Testis (tissue), 2 donors: ENCODE results near the gene RASD2.

Experiments used
- POLR2A ChIP-seq: fragments of 450-650 bp; IDR thresholded peaks from one replicate; pipeline ENCODE4 v1.6.1; 2017; ENCODE audit warnings: antibody characterized with exemption, mild to moderate bottlenecking, moderate library complexity
- TF ChIP-seq, protein P1 (sequence below), 3 experiments: fragments of 450-650 bp in 2 of 3; fragments of 200-600 bp in 1 of 3; sonication (generic) in 1 of 3; IDR thresholded peaks; one replicate each; pipeline ENCODE4 v1.5.1; 2016 to 2019; ENCODE audit warnings: antibody characterized with exemption in 3 of 3, mild to moderate bottlenecking in 2 of 3, moderate library complexity in 1 of 3

DNA sequence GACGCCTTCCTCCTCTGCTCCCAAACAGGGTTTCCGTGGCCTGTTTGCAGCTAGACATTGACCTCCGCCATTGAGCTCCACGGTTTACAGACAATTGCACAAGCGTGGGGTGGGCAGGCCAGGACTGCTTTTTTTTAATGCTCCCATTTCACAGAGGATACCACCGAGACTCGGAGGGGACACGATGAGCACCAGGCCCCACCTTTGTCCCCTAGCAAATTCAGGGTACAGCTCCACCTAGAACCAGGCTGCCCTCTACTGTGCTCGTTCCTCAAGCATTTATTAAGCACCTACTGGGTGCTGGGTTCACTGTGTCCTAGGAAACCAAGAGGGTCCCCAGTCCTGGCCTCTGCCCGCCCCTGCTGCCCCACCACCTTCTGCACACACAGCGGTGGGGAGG lies 12.2 kb downstream of the RASD2 start:
- TF ChIP-seq, protein P1, sequence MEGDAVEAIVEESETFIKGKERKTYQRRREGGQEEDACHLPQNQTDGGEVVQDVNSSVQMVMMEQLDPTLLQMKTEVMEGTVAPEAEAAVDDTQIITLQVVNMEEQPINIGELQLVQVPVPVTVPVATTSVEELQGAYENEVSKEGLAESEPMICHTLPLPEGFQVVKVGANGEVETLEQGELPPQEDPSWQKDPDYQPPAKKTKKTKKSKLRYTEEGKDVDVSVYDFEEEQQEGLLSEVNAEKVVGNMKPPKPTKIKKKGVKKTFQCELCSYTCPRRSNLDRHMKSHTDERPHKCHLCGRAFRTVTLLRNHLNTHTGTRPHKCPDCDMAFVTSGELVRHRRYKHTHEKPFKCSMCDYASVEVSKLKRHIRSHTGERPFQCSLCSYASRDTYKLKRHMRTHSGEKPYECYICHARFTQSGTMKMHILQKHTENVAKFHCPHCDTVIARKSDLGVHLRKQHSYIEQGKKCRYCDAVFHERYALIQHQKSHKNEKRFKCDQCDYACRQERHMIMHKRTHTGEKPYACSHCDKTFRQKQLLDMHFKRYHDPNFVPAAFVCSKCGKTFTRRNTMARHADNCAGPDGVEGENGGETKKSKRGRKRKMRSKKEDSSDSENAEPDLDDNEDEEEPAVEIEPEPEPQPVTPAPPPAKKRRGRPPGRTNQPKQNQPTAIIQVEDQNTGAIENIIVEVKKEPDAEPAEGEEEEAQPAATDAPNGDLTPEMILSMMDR (IDR thresholded peaks at IDR 0.05): no peak
- no peak for TF ChIP-seq POLR2A
